Epithelial cell of proximal tubule (primary cell): ENCODE measurements around the gene PIR. TPM values are rescaled to one million over a fixed set of nuclear protein-coding genes. Genes with fewer than 3 reads are reported as not detected.

Source experiments
- DNase-seq: peaks from one replicate; pipeline ENCODE4 v3.0.0-alpha.2; 2011; ENCODE audit warnings: low read depth
- H3K4me3 ChIP-seq: 2 replicates; pipeline ENCODE4 v1.5.1; 2011; ENCODE audit warnings: low read depth, mild to moderate bottlenecking, low read length
- CTCF ChIP-seq: conservative IDR thresholded peaks from 2 replicates; pipeline ENCODE4 v1.5.1; 2012; ENCODE audit warnings: low read depth, mild to moderate bottlenecking, low read length
- total RNA-seq: library from RNA; depleted of rRNA; stranded (reverse); fragments of >200 nt; gene quantifications from 2 replicates; pipeline ENCODE4 v1.2.3, GENCODE V29; 2015

Gene PIR
- total RNA-seq, 1 donor from 2014 or later = 12.7 TPM

DNA sequence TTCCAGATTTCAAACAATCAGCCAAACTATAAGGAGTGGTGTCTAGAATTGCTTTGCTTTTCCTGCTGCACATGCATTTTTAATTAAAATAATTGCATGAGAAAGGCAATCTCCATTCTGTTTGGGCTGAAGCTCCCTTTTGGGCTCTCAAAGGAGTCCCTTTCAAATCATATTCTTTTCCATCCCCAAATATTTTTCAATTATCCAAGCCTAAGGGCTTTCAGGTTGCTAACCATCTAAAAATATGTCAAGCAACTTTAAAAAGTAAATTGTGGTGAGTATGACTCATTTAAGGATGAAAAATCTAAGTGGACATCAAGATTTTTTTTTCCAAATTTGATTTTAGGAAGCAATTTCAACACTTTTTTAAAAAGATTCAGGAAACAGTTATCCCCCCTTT lies 28.4 kb downstream of the PIR start:
- H3K4me3 ChIP-seq = no peak overlapping the region
- DNase-seq = no peak
- no peak for TF ChIP-seq CTCF

GRCh38 chrX:15451913-15452312 lies 41.2 kb downstream of the PIR start:
- no peak for TF ChIP-seq CTCF
- no peak for DNase-seq
- H3K4me3 ChIP-seq = no peak overlapping the region

DNA sequence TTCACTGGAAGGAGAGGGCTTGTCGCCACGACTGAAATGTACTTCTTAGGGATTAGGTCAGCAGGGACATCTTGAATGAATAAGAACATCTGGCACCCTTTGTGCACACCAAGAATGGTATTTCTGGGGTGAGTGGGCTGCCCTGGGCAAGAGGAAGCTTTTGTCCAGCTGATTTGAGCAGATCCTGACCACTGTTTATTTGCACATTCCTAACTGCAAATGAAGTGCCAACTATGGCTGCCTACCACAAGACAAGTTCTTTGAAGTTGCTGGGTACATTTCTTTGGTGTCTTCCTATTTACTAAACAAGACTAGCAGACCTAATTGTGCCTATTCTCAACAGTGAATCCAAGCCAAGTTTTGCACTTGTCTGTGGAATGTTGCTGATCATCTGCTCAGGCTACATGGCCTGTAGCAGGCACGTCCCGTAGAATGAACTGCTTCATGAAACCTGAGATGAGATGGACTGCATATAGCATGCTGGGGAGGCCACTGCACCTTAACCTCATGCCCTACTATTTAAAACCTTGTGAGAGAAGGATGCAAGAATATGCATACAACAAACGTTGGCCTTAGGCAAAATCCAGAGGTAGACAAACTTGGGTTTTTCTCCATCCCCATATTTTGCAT lies 45.0 kb downstream of the PIR start:
- no peak overlapping the region for H3K4me3 ChIP-seq
- DNase-seq = no peak
- no peak for TF ChIP-seq CTCF

DNA sequence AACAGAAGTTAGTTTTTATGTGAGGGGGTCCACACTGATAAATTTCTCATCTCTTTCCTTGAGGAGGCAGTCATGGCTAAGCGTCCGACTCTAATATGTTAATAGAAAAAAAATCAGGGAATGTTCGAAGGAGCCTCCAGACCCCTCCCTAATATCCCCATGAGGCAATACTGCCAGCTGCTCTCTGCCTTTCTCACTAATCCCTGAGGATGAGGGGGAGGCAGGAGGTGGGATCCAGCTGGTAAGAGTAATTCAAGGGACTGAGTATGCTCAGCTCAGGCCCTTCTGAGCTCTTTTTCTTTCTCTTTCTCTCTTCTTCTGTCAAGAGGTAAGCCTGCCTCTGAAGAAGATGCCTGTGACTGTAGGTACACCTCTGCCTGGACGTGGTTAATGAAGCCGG lies 51.7 kb downstream of the PIR start:
- H3K4me3 ChIP-seq = no peak overlapping the region
- DNase-seq = no peak
- TF ChIP-seq CTCF = no peak

DNA sequence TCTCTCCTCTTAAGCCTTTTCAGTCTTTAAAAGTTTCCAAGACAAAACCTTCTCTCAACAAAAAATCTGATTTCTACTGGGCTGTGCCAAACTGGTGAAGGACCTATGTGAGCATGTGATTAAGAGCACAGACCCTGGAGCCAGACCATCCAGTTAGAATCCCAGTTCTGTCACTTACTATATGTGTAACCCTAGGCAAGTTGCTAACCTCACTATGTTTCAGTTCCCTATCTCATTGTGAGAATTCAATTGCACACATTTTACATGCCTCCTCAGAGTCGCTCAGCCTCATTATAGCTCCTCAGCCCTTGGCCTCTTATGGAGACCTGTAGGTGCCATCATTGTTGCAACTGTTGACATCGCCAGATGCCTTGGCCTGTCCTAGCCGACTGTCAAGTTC lies 54.8 kb downstream of the PIR start:
- DNase-seq = no peak
- no peak for TF ChIP-seq CTCF
- H3K4me3 ChIP-seq = no peak overlapping the region

DNA sequence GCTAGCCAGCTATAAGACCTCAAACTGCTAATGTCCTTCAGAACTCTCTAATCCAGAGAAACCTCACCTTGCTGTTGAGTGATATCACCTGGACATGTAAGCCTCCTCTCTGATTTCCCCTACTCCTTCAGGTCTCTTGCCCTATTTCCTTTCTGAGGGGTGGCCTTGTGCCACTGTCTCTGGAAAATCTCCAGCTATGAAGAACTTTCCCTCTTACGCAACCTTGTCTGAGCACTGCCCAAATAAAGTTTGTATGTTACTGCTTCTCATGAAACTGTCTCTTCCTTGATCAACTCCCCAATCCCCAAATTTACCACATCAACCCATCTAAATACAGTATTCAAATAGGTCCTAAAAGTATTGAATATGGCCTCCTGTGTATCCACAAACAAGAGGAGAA lies 55.4 kb downstream of the PIR start:
- no peak for DNase-seq
- H3K4me3 ChIP-seq = no peak overlapping the region
- TF ChIP-seq CTCF = no peak

DNA sequence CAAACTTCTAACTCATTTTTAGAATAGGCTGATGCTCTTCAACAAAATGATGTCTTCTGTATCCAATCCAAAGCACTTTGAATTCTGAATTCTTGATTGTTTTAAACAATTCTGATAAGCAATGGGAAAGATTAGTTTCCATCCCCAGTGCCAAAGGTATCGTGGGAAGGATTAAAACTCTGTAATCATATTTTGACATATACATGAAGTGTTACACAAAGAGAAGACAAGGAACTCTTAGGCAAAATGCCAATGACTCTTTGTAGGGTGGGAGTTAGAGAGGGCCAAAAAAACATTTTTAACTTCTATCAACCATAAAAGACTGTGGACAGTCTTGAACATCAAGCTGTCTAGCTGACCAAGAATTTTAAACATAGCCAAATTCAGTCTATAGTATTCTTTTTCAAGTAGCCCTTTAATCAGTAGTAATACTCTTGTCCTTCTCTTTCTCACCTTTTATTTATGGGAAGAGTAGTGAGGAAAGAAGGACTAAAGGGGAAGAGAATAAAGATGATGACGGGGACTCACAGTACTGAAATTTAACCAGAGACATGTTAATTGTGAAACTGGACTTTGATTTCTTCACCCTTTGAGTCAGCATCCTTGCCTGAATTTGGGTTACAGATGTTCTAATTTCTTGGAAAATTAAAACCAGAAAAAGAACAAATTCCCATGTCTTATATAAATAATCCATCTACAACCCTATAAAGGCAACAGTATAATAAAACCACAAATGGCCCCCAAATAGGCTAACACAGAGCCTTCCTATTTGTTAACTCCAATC lies 57.1 kb downstream of the PIR start:
- TF ChIP-seq CTCF = no peak
- no peak for DNase-seq
- H3K4me3 ChIP-seq = no peak overlapping the region
